Stomach (tissue), 9 donors: ENCODE measurements around the gene OST4. TPM values are rescaled to one million over a fixed set of nuclear protein-coding genes. Genes with fewer than 3 reads are reported as not detected.

Experiments
- DNase-seq, 2 donors: peaks; one replicate each; pipeline versions ENCODE4 v3.0.0 to v3.0.0-alpha.2; 2013 to 2019
- H3K27ac ChIP-seq, 5 donors: fragments of 200-600 bp in 4 of 5; sonication (generic) in 4 of 5; one replicate each; pipeline ENCODE4 v1.5.1; 2013 to 2019; ENCODE audit warnings: mild to moderate bottlenecking in 1 of 5, moderate library complexity in 1 of 5
- H3K27me3 ChIP-seq, 3 donors: fragments of 200-600 bp; sonication (generic); one replicate each; pipeline ENCODE4 v1.5.1; 2017 to 2019; ENCODE audit warnings: mixed run types in 1 of 3
- H3K36me3 ChIP-seq, 4 donors: fragments of 200-600 bp; sonication (generic); 1 replicate in 3 of 4; 2 replicates in 1 of 4; pipeline ENCODE4 v1.5.1; 2016 to 2019
- H3K4me1 ChIP-seq, 4 donors: fragments of 200-600 bp; sonication (generic); one replicate each; pipeline ENCODE4 v1.5.1; 2016 to 2019
- H3K4me3 ChIP-seq, 4 donors: fragments of 200-600 bp; sonication (generic) in 3 of 4; one replicate each; pipeline ENCODE4 v1.5.1; 2016 to 2019; ENCODE audit warnings: mild to moderate bottlenecking in 1 of 4
- H3K9me3 ChIP-seq, 4 donors: fragments of 200-600 bp; sonication (generic); one replicate each; pipeline ENCODE4 v1.5.1; 2016 to 2019
- CTCF ChIP-seq, 7 experiments: fragments of 450-650 bp in 4 of 7; fragments of 200-600 bp in 3 of 7; sonication (generic) in 3 of 7; IDR thresholded peaks; one replicate each; pipeline ENCODE4 v1.5.1; 2016 to 2019; ENCODE audit warnings: antibody characterized with exemption in 7 of 7, control low read depth in 2 of 7, mild to moderate bottlenecking in 1 of 7
- EP300 ChIP-seq: sonication (generic); formaldehyde crosslinking; IDR thresholded peaks from one replicate; pipeline ENCODE4 v1.6.1; 2017; ENCODE audit warnings: antibody characterized with exemption
- POLR2A ChIP-seq, 4 donors: fragments of 450-650 bp; IDR thresholded peaks; one replicate each; pipeline ENCODE4 v1.6.1; 2016; ENCODE audit warnings: antibody characterized with exemption in 4 of 4, control low read depth in 2 of 4, mild to moderate bottlenecking in 1 of 4, moderate library complexity in 1 of 4
- POLR2AphosphoS5 ChIP-seq, 3 donors: sonication (generic); formaldehyde crosslinking; IDR thresholded peaks; one replicate each; pipeline ENCODE4 v1.6.1; 2016; ENCODE audit warnings: antibody characterized with exemption in 3 of 3
- WGBS, 5 donors: extraction: QIAGEN DNeasy Blood & Tissue Kit in 3 of 5; methylation state at CpG; one replicate each; pipeline versions ENCODE4 v1.1.5 to v1.1.7; 2013 to 2018; 5-methylcytosine and 5-hydroxymethylcytosine counted together
- intact Hi-C: fragments of 100-400 bp; cut with DNase I; formaldehyde crosslinking; loops from one replicate; pipeline ENCODE4 v1.15.1; 2023; ENCODE audit warnings: low total_unique reads
- polyA plus RNA-seq, 3 donors: library from polyadenylated mRNA; stranded (reverse); fragments of 200-250 nt; gene quantifications; one replicate each; pipeline ENCODE4 v1.2.3, GENCODE V29; 2013
- total RNA-seq, 5 donors: library from RNA; depleted of rRNA; stranded (reverse); fragments of >200 nt; gene quantifications; one replicate each; pipeline versions ENCODE4 v1.1.0 to v1.2.3, GENCODE V29; 2014 to 2016
- donor health status: healthy with polysubstance abuse.
- donor health status: Bipolar disorder and iron deficiency.
- donor health status: healthy.

OST4 gene
- total and polyA plus RNA-seq, 8 donors, result 16.8 to 610 (median 209) TPM

GRCh38 chr2:27093430-27094352, 22.2 kb upstream of the OST4 start:
- peaks cover 0 to 25% (median 16%) of the 10 kb centered on the region in 4 donors for H3K4me1 ChIP-seq
- H3K36me3 ChIP-seq, result peaks cover 0 to 18% (median 0%) of the 10 kb centered on the region in 4 donors
- H3K27ac ChIP-seq, result no peak overlapping the region
- intact Hi-C loops, result no loop called here
- DNase-seq, result no peak
- TF ChIP-seq POLR2A (IDR thresholded peaks at IDR 0.05) (no peak), POLR2AphosphoS5 (IDR thresholded peaks at IDR 0.05) (no peak), EP300 (no peak), CTCF (IDR thresholded peaks at IDR 0.05) (no peak)
- H3K4me3 ChIP-seq, result no peak overlapping the region
- no peaks in the 10 kb centered on the region for H3K27me3 ChIP-seq
- H3K9me3 ChIP-seq, result no peaks in the 10 kb centered on the region
- 78 to 84% (median 80%) methylated on average over 6 of the region's 6 CpGs for WGBS, 5 donors

DNA sequence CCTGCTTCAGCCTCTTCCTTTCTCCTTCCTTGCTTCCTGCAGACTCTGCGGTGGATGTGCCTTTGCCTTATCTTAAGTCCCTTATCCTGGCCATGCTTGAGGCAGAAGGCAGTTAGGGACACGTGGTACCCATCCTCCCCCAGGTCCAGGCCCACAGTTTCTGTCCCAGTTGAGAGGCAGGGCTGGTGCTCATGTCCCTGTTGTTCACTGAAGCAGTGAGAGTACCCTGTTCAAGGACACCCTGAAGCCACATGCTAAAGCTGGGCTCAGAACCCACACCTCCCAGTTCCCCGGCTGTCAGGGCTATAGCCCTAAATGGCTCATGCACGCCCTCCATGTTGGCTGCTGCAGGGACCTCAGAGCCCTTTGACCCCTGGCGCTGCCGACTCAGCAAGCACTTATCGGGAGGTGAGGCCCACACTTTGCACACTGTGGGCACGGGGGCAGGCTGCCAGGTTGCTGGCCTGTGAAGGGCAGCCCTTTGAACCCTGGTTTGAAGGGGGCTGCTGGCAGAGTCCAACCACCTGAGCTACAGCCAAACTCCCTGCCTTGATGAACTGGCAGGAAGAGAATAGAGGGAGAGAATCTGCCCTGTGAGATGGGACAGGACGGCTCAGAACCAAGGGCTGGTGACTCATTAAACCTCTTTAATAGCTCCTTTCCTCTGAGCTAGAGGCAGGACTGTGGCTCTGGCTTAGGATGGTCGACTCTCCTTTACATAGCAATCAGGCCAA, 21.4 kb upstream of the OST4 start:
- 35 to 55% (median 51%) methylated on average over 9 to 10 of the region's 10 CpGs for WGBS, 5 donors
- no peak for DNase-seq
- intact Hi-C loops, result no loop called here
- TF ChIP-seq POLR2AphosphoS5 (IDR thresholded peaks at IDR 0.05) (no peak), CTCF (IDR thresholded peaks at IDR 0.05) (no peak), EP300 (no peak), POLR2A (IDR thresholded peaks at IDR 0.05) (no peak)
- H3K9me3 ChIP-seq, result no peaks in the 10 kb centered on the region
- no peak overlapping the region for H3K27ac ChIP-seq
- no peaks in the 10 kb centered on the region for H3K27me3 ChIP-seq
- H3K4me1 ChIP-seq, result peaks cover 0 to 32% (median 16%) of the 10 kb centered on the region in 4 donors
- no peak overlapping the region for H3K4me3 ChIP-seq
- peaks cover 0 to 18% (median 0%) of the 10 kb centered on the region in 4 donors for H3K36me3 ChIP-seq

DNA sequence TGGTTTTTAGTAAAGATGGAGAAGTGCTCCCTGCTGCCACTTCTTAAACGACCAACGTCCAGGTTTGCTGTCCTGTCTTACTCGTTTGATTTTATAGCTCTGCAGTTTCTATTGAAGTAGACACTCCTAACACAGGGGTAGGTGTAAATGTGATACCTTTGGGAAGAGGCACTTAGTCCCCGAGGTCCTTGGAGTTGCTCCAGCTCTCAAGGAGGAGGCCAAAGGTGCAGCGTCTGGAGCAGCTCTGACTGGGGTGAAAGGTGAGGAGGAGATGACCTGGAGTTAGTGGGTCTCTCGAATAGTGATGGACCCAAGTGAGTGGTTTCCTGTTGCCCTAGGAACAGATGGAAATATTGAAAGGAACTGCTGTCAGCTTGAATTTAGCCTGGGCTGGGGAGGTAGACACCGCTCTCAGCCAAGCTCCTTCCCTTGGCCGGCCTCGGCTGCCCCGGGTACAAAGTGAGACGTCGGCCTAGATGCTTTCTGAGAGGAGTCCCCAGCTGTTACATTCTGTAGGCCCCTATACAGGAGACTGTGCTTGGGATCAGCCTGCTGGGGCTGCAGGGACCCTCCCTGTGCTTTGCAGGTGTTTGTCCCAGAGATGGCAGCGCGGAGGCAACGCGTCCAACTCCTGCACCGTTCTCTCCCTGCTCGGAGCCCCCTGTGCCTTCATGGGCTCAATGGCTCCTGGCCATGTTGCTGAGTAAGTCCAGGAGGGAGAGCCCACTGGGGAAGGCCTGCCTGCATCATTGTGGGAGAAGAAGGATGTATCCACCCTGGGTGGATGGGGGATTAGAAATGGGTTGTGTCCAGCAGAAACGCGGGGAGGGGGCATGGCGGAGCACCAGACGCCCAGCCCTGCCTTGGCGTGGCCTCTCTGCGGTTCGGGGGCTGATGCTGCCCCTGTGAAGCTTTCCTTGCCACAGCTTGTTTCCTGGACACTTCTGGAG, 20.6 kb upstream of the OST4 start:
- H3K4me1 ChIP-seq, result peaks cover 5 to 41% (median 23%) of the 10 kb centered on the region in 4 donors
- intact Hi-C loops, result no loop called here
- no peak overlapping the region for H3K27ac ChIP-seq
- H3K36me3 ChIP-seq, result peaks cover 0 to 18% (median 0%) of the 10 kb centered on the region in 4 donors
- TF ChIP-seq CTCF (IDR thresholded peaks at IDR 0.05) (no peak), POLR2A (IDR thresholded peaks at IDR 0.05) (no peak), POLR2AphosphoS5 (IDR thresholded peaks at IDR 0.05) (no peak), EP300 (no peak)
- DNase-seq, result no peak
- no peak overlapping the region for H3K4me3 ChIP-seq
- WGBS, 5 donors, result 73 to 85% (median 80%) methylated on average over 12 to 25 of the region's 25 CpGs
- no peaks in the 10 kb centered on the region for H3K27me3 ChIP-seq
- no peaks in the 10 kb centered on the region for H3K9me3 ChIP-seq
